BLaER1 treated with 17β-estradiol and CSF1 and Interleukin-3, amounts not matched to agents 10 nM and 100 nM (cell line): ENCODE results near the gene FAM110D.

Source experiments
- H3K27ac ChIP-seq, 11 experiments: shearing (Covaris generic); formaldehyde crosslinking; 2 replicates each; pipeline ENCODE4 v1.8.1; 2022
- H3K27me3 ChIP-seq, 11 experiments: shearing (Covaris generic); formaldehyde crosslinking; 2 replicates each; pipeline ENCODE4 v1.8.1; 2022
- H3K36me3 ChIP-seq, 11 experiments: shearing (Covaris generic); formaldehyde crosslinking; 2 replicates each; pipeline ENCODE4 v1.8.1; 2022
- H3K4me1 ChIP-seq, 10 experiments: shearing (Covaris generic); formaldehyde crosslinking; 2 replicates each; pipeline ENCODE4 v1.8.1; 2022
- H3K4me2 ChIP-seq, 11 experiments: shearing (Covaris generic); formaldehyde crosslinking; 2 replicates each; pipeline ENCODE4 v1.8.1; 2022
- H3K4me3 ChIP-seq, 10 experiments: shearing (Covaris generic); formaldehyde crosslinking; 2 replicates each; pipeline ENCODE4 v1.8.1; 2022
- H3K9ac ChIP-seq, 11 experiments: shearing (Covaris generic); formaldehyde crosslinking; 2 replicates each; pipeline ENCODE4 v1.8.1; 2022
- H3K9me3 ChIP-seq, 11 experiments: shearing (Covaris generic); formaldehyde crosslinking; replicated peaks in 1 of 11; 2 replicates each; pipeline ENCODE4 v1.8.1; 2022
- H4K20me1 ChIP-seq, 11 experiments: shearing (Covaris generic); formaldehyde crosslinking; 2 replicates each; pipeline ENCODE4 v1.8.1; 2022
- Cebpa-rat ChIP-seq, 11 experiments: shearing (Covaris generic); IDR thresholded peaks; 2 replicates each; pipeline ENCODE4 v1.8.1; 2022

FAM110D gene

DNA sequence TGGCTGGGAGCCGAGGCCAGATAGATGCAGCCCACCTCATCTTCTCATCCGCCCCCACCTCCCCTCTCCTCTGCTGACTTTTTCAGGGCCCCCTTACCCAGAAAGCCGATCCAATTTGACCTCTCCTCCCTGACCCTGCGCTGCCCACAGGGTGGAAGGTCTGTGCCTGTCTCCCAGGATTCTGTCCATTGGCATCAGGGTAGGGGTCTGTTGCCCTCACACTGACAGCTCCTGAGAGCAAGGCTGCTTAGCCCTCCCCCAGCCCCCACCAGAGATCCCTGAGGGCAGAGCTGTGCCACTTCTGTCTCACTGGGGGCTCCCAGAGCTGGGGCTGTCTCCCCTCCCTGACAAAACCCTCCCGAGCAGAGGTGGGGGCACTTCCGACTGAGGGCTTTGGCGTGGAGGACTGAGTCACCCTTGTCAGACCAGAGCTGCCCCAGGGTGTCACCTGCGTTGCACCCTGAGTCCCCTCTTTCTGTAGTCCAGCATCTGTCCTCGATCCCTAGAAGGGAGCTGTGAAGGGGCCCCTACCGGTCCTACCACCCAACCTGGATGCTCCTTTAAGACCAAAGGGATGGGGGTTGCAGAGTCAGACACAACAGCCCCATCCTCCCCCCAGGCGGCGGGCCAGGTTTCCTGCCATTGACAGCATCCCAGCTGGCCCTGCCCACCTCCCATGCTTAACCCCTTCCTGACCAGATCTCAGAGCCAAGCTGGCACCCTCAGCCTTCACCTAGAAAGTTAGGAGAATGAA, 2.4 kb upstream of the FAM110D start:
- TF ChIP-seq Cebpa-rat (IDR thresholded peaks at IDR 0.05): no peak
- H3K4me1 ChIP-seq: peaks cover 59 to 89% (median 78%) of the 10 kb centered on the region in 10 experiments
- H3K9me3 ChIP-seq: no peaks in the 10 kb centered on the region
- H3K4me3 ChIP-seq: peak overlapping the region in 8 of 10 experiments; percentile 39 to 62 (median 52); a peak in 16 of 20 replicates
- H3K36me3 ChIP-seq: no peaks in the 10 kb centered on the region
- H3K4me2 ChIP-seq: peak overlapping the region; percentile 69 to 100 (median 94)
- peaks cover 0 to 34% (median 0%) of the 10 kb centered on the region in 11 experiments; a peak in 4 of 22 replicates for H3K27me3 ChIP-seq
- H3K27ac ChIP-seq: peak overlapping the region in 8 of 11 experiments; percentile 40 to 67 (median 55); a peak in 17 of 22 replicates
- H3K9ac ChIP-seq: peak overlapping the region in 10 of 11 experiments; percentile 7 to 70 (median 50); a peak in 16 of 22 replicates
- H4K20me1 ChIP-seq: no peaks in the 10 kb centered on the region

GRCh38 chr1:26158271-26158907, 490 bp upstream of the FAM110D start:
- Histone ChIP-seq H3K9me3 (no peaks in the 10 kb centered on the region), H4K20me1 (no peaks in the 10 kb centered on the region), H3K4me2 (peak overlapping the region; percentile 68 to 100 (median 97)), H3K27me3 (peaks cover 0 to 48% (median 7%) of the 10 kb centered on the region in 11 experiments; a peak in 9 of 22 replicates), H3K9ac (peak overlapping the region in 10 of 11 experiments; percentile 5 to 84 (median 74); a peak in 19 of 22 replicates), H3K27ac (peak overlapping the region in 9 of 11 experiments; percentile 43 to 77 (median 64); a peak in 17 of 22 replicates), H3K36me3 (no peaks in the 10 kb centered on the region), H3K4me3 (peak overlapping the region in 8 of 10 experiments; percentile 52 to 69 (median 60); a peak in 16 of 20 replicates), H3K4me1 (peaks cover 59 to 97% (median 90%) of the 10 kb centered on the region in 10 experiments)
- TF ChIP-seq Cebpa-rat (IDR thresholded peaks at IDR 0.05): no peak

DNA sequence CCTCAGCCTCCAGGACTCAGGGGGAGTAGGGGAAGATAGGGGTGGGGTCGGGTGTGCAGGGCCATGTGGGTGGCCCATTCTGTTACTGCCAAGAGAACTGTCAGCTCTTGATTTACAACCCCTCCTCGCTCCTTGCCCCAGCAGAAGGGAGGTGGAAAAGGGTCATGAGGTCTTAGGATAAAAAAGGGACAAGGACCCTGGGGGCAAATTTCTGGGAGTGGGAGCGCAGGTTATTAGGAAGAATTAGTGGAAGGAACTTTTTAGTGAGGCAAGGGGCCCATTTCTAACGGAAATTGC, 812 bp downstream of the FAM110D start:
- Histone ChIP-seq H3K4me3 (peak overlapping the region in 8 of 10 experiments; percentile 52 to 69 (median 60); a peak in 16 of 20 replicates), H3K9me3 (no peaks in the 10 kb centered on the region), H3K9ac (peak overlapping the region in 9 of 11 experiments; percentile 63 to 84 (median 74); a peak in 18 of 22 replicates), H3K27me3 (peaks cover 0 to 48% (median 7%) of the 10 kb centered on the region in 11 experiments; a peak in 9 of 22 replicates), H3K4me2 (peak overlapping the region; percentile 68 to 100 (median 97)), H3K36me3 (no peaks in the 10 kb centered on the region), H3K27ac (peak overlapping the region in 7 of 11 experiments; percentile 43 to 77 (median 70); a peak in 13 of 22 replicates), H3K4me1 (peaks cover 63 to 97% (median 92%) of the 10 kb centered on the region in 10 experiments), H4K20me1 (no peaks in the 10 kb centered on the region)
- no peak for TF ChIP-seq Cebpa-rat (IDR thresholded peaks at IDR 0.05)

DNA sequence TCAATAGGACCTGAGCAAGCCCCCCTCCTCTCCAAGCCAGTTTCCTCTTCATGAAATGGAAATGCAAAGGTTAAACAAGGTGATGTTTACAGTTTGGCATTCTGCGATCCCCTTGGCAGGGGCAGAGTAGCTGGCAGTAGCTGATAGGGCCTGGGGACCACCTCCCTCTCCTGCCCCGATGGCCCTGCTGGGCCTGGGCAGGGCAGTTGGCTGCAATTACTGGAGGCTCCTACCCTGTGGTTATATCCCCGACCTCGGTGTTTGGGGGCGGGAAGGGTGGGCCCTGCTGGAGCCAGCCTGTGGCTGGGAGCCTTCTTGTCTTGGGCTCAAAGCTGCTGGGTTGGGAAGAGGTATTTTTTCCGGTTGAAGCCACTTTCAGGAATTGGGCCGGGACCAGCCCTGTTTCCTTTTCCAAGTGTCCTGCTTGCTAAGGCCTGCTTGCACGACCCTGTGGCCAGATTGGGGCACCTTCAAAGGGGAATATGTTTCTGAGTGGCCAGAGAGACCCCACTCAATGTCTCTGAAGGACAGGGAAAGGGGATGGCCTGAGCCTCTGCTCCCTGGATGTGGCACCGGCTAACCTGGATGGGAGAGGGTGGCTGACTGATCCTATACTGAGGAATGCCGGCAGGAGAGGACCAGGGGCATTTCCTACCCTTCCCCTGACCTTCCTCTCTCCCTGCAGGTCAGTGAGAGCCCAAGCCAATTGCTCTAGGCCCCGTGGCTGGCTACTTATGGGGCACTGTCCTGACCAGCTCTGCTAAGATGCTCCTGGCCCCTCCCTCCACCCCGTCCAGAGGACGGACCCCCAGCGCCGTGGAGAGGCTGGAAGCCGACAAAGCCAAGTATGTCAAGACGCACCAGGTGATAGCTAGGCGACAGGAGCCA, 1.9 kb downstream of the FAM110D start:
- peak overlapping the region; percentile 55 to 69 (median 60) for H3K4me3 ChIP-seq
- H3K27me3 ChIP-seq: peaks cover 0 to 38% (median 7%) of the 10 kb centered on the region in 11 experiments; a peak in 9 of 22 replicates
- no peaks in the 10 kb centered on the region for H3K9me3 ChIP-seq
- peak overlapping the region; percentile 93 to 100 (median 97) for H3K4me2 ChIP-seq
- peaks cover 60 to 97% (median 92%) of the 10 kb centered on the region in 10 experiments for H3K4me1 ChIP-seq
- peak overlapping the region in 10 of 11 experiments; percentile 23 to 88 (median 82); a peak in 18 of 22 replicates for H3K27ac ChIP-seq
- H4K20me1 ChIP-seq: no peaks in the 10 kb centered on the region
- no peak for TF ChIP-seq Cebpa-rat (IDR thresholded peaks at IDR 0.05)
- H3K36me3 ChIP-seq: no peaks in the 10 kb centered on the region
- peak overlapping the region; percentile 62 to 87 (median 79) for H3K9ac ChIP-seq

GRCh38 chr1:26161415-26162219, 2.7 kb downstream of the FAM110D start:
- Histone ChIP-seq H4K20me1 (no peaks in the 10 kb centered on the region), H3K4me2 (peak overlapping the region; percentile 93 to 100 (median 97)), H3K4me1 (peaks cover 52 to 91% (median 83%) of the 10 kb centered on the region in 10 experiments), H3K9ac (peak overlapping the region; percentile 62 to 87 (median 79)), H3K4me3 (peak overlapping the region; percentile 53 to 68 (median 60)), H3K27me3 (peaks cover 0 to 30% (median 6%) of the 10 kb centered on the region in 11 experiments; a peak in 9 of 22 replicates), H3K27ac (peak overlapping the region in 10 of 11 experiments; percentile 23 to 88 (median 82); a peak in 19 of 22 replicates), H3K36me3 (no peaks in the 10 kb centered on the region), H3K9me3 (no peaks in the 10 kb centered on the region)
- no peak for TF ChIP-seq Cebpa-rat (IDR thresholded peaks at IDR 0.05)

- Histone ChIP-seq H3K27me3 (peaks cover 0 to 29% (median 6%) of the 10 kb centered on the region in 11 experiments; a peak in 9 of 22 replicates), H3K9ac (peak overlapping the region; percentile 62 to 87 (median 79); a peak in 21 of 22 replicates), H3K9me3 (no peaks in the 10 kb centered on the region), H3K4me1 (peaks cover 47 to 85% (median 77%) of the 10 kb centered on the region in 10 experiments), H3K27ac (peak overlapping the region in 9 of 11 experiments; percentile 50 to 88 (median 83); a peak in 15 of 22 replicates), H3K4me2 (peak overlapping the region; percentile 93 to 100 (median 97)), H3K36me3 (no peaks in the 10 kb centered on the region), H3K4me3 (peak overlapping the region; percentile 53 to 68 (median 60)), H4K20me1 (no peaks in the 10 kb centered on the region)
- no peak for TF ChIP-seq Cebpa-rat (IDR thresholded peaks at IDR 0.05)
These were observed 3.4 kb downstream of the FAM110D start for GRCh38 chr1:26162220-26162709.

DNA sequence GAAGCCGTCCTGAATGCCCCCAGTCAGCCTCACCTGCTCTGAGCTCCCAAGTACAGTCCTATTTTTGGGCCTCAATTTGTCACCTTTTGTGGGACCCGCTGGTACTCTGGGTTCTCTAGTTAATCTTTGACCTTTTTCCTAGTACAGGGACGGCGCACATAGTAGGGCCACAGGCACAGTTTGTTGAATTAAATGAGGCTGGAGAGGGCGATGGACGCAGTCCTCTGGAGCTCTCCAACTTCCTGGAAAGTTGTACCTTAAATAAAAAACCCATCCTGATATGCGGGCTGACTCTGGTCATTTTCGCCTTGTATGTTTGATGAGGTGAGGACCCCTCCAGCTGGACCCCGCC, 4.8 kb downstream of the FAM110D start:
- Histone ChIP-seq H3K27me3 (peaks cover 0 to 29% (median 6%) of the 10 kb centered on the region in 11 experiments; a peak in 9 of 22 replicates), H3K4me1 (peaks cover 42 to 71% (median 63%) of the 10 kb centered on the region in 10 experiments), H3K9ac (peak overlapping the region in 10 of 11 experiments; percentile 47 to 75 (median 68); a peak in 18 of 22 replicates), H3K4me2 (peak overlapping the region; percentile 74 to 95 (median 91)), H3K36me3 (no peaks in the 10 kb centered on the region), H3K9me3 (no peaks in the 10 kb centered on the region), H3K4me3 (peak overlapping the region; percentile 46 to 68 (median 54)), H4K20me1 (no peaks in the 10 kb centered on the region), H3K27ac (peak overlapping the region in 1 of 11 experiments; percentile 26; a peak in 1 of 22 replicates)
- TF ChIP-seq Cebpa-rat (IDR thresholded peaks at IDR 0.05): no peak
